ENCODE data around the gene MCFD2. TPM values are rescaled to one million over a fixed set of nuclear protein-coding genes. Genes with fewer than 3 reads are reported as not detected.

Gene MCFD2
- total RNA-seq, 1 donor from 2014 or later: 111 TPM

GRCh38 chr2:46929612-46930011 lies 14.0 kb upstream of the MCFD2 start:
- Histone ChIP-seq H3K9me3 (ENCODE audit: low read depth) (peaks cover 3% of the 10 kb centered on the region), H3K4me2 (no peak overlapping the region), H4K20me1 (ENCODE audit: low read depth) (no peaks in the 10 kb centered on the region), H3K36me3 (no peaks in the 10 kb centered on the region), H2AFZ (replicated peaks) (no peak overlapping the region), H3K79me2 (ENCODE audit: low read depth) (no peaks in the 10 kb centered on the region), H3K9ac (no peak overlapping the region), H3K27me3 (no peaks in the 10 kb centered on the region), H3K4me1 (no peaks in the 10 kb centered on the region), H3K4me3 (no peak overlapping the region), H3F3A (ENCODE audit: low read depth) (no peaks in the 10 kb centered on the region), H3K27ac (no peak overlapping the region)
- H3K27ac Mint-ChIP-seq: no peak overlapping the region
- peaks cover 21% of the 10 kb centered on the region for H3K9me3 Mint-ChIP-seq
- H3K4me3 Mint-ChIP-seq: no peak overlapping the region
- no peak for TF ChIP-seq EZH2 (IDR thresholded peaks at IDR 0.05)
- TF ChIP-seq EZH2phosphoT487 (IDR thresholded peaks at IDR 0.05): no peak
- no peak for TF ChIP-seq CTCF (IDR thresholded peaks at IDR 0.05)
- peaks cover 28% of the 10 kb centered on the region for H3K36me3 Mint-ChIP-seq
- peaks cover 3% of the 10 kb centered on the region for H3K27me3 Mint-ChIP-seq (ENCODE audit: insufficient read depth, low read depth)
- no peak for DNase-seq (ENCODE audit: low spot score)
- no peaks in the 10 kb centered on the region for H3K4me1 Mint-ChIP-seq

GRCh38 chr2:46926863-46927262 lies 11.3 kb upstream of the MCFD2 start:
- Mint-ChIP-seq H3K27me3 (ENCODE audit: insufficient read depth, low read depth) (peaks cover 3% of the 10 kb centered on the region), H3K27ac (no peak overlapping the region), H3K9me3 (peaks cover 21% of the 10 kb centered on the region), H3K36me3 (peaks cover 23% of the 10 kb centered on the region), H3K4me1 (no peaks in the 10 kb centered on the region), H3K4me3 (no peak overlapping the region)
- Histone ChIP-seq H3F3A (ENCODE audit: low read depth) (no peaks in the 10 kb centered on the region), H3K36me3 (no peaks in the 10 kb centered on the region), H3K9ac (no peak overlapping the region), H4K20me1 (ENCODE audit: low read depth) (no peaks in the 10 kb centered on the region), H3K4me1 (no peaks in the 10 kb centered on the region), H3K4me2 (no peak overlapping the region), H3K27ac (no peak overlapping the region), H3K9me3 (ENCODE audit: low read depth) (peaks cover 3% of the 10 kb centered on the region), H3K27me3 (no peaks in the 10 kb centered on the region), H2AFZ (replicated peaks) (no peak overlapping the region), H3K4me3 (no peak overlapping the region), H3K79me2 (ENCODE audit: low read depth) (no peaks in the 10 kb centered on the region)
- no peak for DNase-seq (ENCODE audit: low spot score)
- TF ChIP-seq EZH2 (IDR thresholded peaks at IDR 0.05) (no peak), EZH2phosphoT487 (IDR thresholded peaks at IDR 0.05) (no peak), CTCF (IDR thresholded peaks at IDR 0.05) (no peak)

DNA sequence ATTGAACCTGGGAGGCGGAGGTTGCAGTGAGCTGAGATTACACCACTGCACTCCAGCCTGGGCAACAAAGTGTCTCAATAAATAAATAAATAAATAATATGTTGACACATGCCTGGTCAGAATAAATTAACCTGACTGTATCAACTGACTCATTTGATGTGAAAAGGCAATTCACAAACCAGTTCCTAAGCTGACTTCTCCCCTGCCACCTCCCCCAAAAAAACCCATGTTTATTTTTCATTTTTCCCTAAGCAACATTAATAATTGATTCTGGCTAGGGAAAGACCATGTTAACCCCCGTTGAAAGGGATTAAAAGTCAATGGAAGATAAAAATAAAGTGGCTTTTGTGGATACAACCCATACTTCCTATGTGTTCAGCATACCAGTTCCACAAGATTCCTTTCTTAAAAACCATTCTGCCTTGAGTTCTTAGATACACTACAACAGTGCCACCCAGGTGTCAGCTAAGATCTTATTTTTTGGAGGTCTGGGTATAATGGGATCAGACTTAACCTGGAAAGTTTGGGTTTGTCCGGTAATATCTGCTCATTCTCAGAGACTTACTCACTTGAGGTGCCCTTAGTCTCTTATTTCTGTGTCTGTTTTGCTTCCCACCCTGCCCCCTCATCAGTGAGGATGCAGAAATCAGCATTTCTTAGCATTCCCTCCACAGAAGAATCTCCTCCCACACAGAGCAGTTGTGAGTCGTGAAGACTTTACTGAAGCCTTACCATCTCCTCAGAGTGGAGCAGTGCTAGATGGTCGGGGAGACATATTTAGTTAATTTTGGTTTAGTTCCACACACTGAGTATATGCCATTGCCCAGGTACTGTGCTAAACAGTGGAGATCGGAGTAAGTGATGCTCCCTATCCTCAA lies 10.1 kb upstream of the MCFD2 start:
- no peak overlapping the region for H3K4me3 Mint-ChIP-seq
- Histone ChIP-seq H3K27ac (no peak overlapping the region), H3K36me3 (no peaks in the 10 kb centered on the region), H3K4me2 (no peak overlapping the region), H3K27me3 (no peaks in the 10 kb centered on the region), H3K79me2 (ENCODE audit: low read depth) (no peaks in the 10 kb centered on the region), H3K9ac (no peak overlapping the region), H4K20me1 (ENCODE audit: low read depth) (no peaks in the 10 kb centered on the region), H3F3A (ENCODE audit: low read depth) (no peaks in the 10 kb centered on the region), H2AFZ (replicated peaks) (no peak overlapping the region), H3K4me3 (no peak overlapping the region), H3K4me1 (no peaks in the 10 kb centered on the region), H3K9me3 (ENCODE audit: low read depth) (peaks cover 3% of the 10 kb centered on the region)
- peaks cover 20% of the 10 kb centered on the region for H3K36me3 Mint-ChIP-seq
- H3K27me3 Mint-ChIP-seq (ENCODE audit: insufficient read depth, low read depth): peaks cover 5% of the 10 kb centered on the region
- H3K27ac Mint-ChIP-seq: no peak overlapping the region
- peaks cover 21% of the 10 kb centered on the region for H3K9me3 Mint-ChIP-seq
- DNase-seq (ENCODE audit: low spot score): no peak
- peaks cover 2% of the 10 kb centered on the region for H3K4me1 Mint-ChIP-seq
- no peak for TF ChIP-seq EZH2 (IDR thresholded peaks at IDR 0.05)
- no peak for TF ChIP-seq CTCF (IDR thresholded peaks at IDR 0.05)
- TF ChIP-seq EZH2phosphoT487 (IDR thresholded peaks at IDR 0.05): no peak

Measured in neural progenitor cell (in vitro differentiated cells).